Common myeloid progenitor, CD34-positive (primary cell): ENCODE results near the gene ABHD11.
"Not testable (repeated sequence)": the region's sequence is repeated elsewhere in the genome, so short reads cannot be mapped to it uniquely, and the experiment has no call there.

ENCODE experiments used
- CTCF ChIA-PET: fragments of 350-600 bp; sonication (Branson Sonifier 250); formaldehyde crosslinking; loops from one replicate; lab custom pipeline; 2021; ENCODE audit warnings: antibody characterized with exemption; lab: Charles Lee
- POLR2A ChIA-PET: fragments of 350-600 bp; sonication (Branson Sonifier 250); formaldehyde crosslinking; loops from one replicate; lab custom pipeline; 2021; ENCODE audit warnings: antibody characterized with exemption; lab: Charles Lee
- DNase-seq, 3 donors: peaks; one replicate each; pipeline versions ENCODE4 v3.0.0 to v3.0.0-alpha.2; 2013
- H3K27ac ChIP-seq, 2 experiments: 1 replicate in 1 of 2; 2 replicates in 1 of 2; pipeline ENCODE4 v1.7.0; 2013; ENCODE audit warnings: inconsistent platforms in 2 of 2, low read length in 2 of 2, mild to moderate bottlenecking in 2 of 2, low read depth in 1 of 2, moderate library complexity in 1 of 2; ENCODE audit not compliant: severe bottlenecking in 2 of 2, insufficient read depth in 1 of 2, poor library complexity in 1 of 2
- H3K27me3 ChIP-seq, 5 experiments: replicated peaks in 2 of 5; 1 replicate in 3 of 5; 2 replicates in 2 of 5; pipeline versions ENCODE4 v1.6.1 to v1.7.0; 2013; ENCODE audit warnings: low read length in 4 of 5, mild to moderate bottlenecking in 2 of 5, moderate library complexity in 2 of 5, inconsistent platforms in 1 of 5; ENCODE audit not compliant: insufficient read depth in 5 of 5, control insufficient read depth in 4 of 5
- H3K36me3 ChIP-seq, 4 experiments: 1 replicate in 2 of 4; 2 replicates in 2 of 4; pipeline versions ENCODE4 v1.6.1 to v1.7.0; 2013; ENCODE audit warnings: low read length in 3 of 4, control low read depth in 1 of 4, mild to moderate bottlenecking in 1 of 4; ENCODE audit not compliant: control insufficient read depth in 4 of 4, insufficient read depth in 4 of 4
- H3K4me1 ChIP-seq, 4 experiments: 1 replicate in 3 of 4; 2 replicates in 1 of 4; pipeline versions ENCODE4 v1.6.1 to v1.7.1; 2013; ENCODE audit warnings: low read length in 3 of 4, mild to moderate bottlenecking in 3 of 4, control low read depth in 1 of 4, inconsistent platforms in 1 of 4, moderate library complexity in 1 of 4; ENCODE audit not compliant: control insufficient read depth in 4 of 4, insufficient read depth in 4 of 4; ENCODE audit errors: control extremely low read depth in 1 of 4
- H3K4me3 ChIP-seq, 7 experiments: 1 replicate in 4 of 7; 2 replicates in 3 of 7; pipeline versions ENCODE4 v1.5.1 to v1.7.0; 2013; ENCODE audit warnings: mild to moderate bottlenecking in 7 of 7, low read length in 6 of 7, moderate library complexity in 6 of 7, inconsistent platforms in 2 of 7, low read depth in 2 of 7, control low read depth in 1 of 7; ENCODE audit not compliant: insufficient read depth in 4 of 7, control insufficient read depth in 1 of 7; ENCODE audit errors: extremely low read depth in 1 of 7
- H3K9me3 ChIP-seq, 5 experiments: 1 replicate in 4 of 5; 2 replicates in 1 of 5; pipeline versions ENCODE4 v1.6.1 to v1.7.1; 2013; ENCODE audit warnings: low read length in 4 of 5, mild to moderate bottlenecking in 2 of 5, inconsistent platforms in 1 of 5, low read depth in 1 of 5, moderate library complexity in 1 of 5; ENCODE audit not compliant: control insufficient read depth in 4 of 5, insufficient read depth in 2 of 5; ENCODE audit errors: control extremely low read depth in 1 of 5
- WGBS: methylation state at CpG from one replicate; pipeline ENCODE4 v1.1.5; 2013; ENCODE audit not compliant: insufficient coverage; 5-methylcytosine and 5-hydroxymethylcytosine counted together

ABHD11 gene

GRCh38 chr7:73730485-73730884, 8.1 kb downstream of the ABHD11 start:
- Histone ChIP-seq H3K27ac (no peak overlapping the region), H3K36me3 (peaks cover 0 to under 1% (median 0%) of the 10 kb centered on the region in 4 experiments), H3K27me3 (peaks cover 0 to 68% (median 11%) of the 10 kb centered on the region in 5 experiments), H3K4me3 (no peak overlapping the region), H3K9me3 (peaks cover 0 to 2% (median 0%) of the 10 kb centered on the region in 5 experiments), H3K4me1 (peaks cover 0 to 7% (median 7%) of the 10 kb centered on the region in 4 experiments)
- no peak for DNase-seq
- CTCF ChIA-PET = interaction anchor here (0.6 to 0.9 kb wide), 3 partner anchors 103 to 181 kb away, joined by 3 to 4 read pairs (median 3); no protein-coding TSS in a partner anchor
- POLR2A ChIA-PET = no interaction called here
- WGBS = 12% methylated on average over 3 of the region's 3 CpGs

- Histone ChIP-seq H3K4me3 (no peak overlapping the region), H3K9me3 (peaks cover 0 to 2% (median 0%) of the 10 kb centered on the region in 5 experiments), H3K27me3 (peaks cover 0 to 84% (median 14%) of the 10 kb centered on the region in 5 experiments), H3K4me1 (no peaks in the 10 kb centered on the region), H3K36me3 (no peaks in the 10 kb centered on the region), H3K27ac (no peak overlapping the region)
- DNase-seq = no peak
- CTCF ChIA-PET = interaction anchor here (0.7 to 2.3 kb wide), 8 partner anchors 26 to 181 kb away, joined by 3 to 23 read pairs (median 4); no protein-coding TSS in a partner anchor
- POLR2A ChIA-PET = no interaction called here
- 76% methylated on average over 4 of the region's 5 CpGs for WGBS
Measured at GRCh38 chr7:73728551-73728950, 10.1 kb downstream of the ABHD11 start.

- peaks cover 0 to 83% (median 14%) of the 10 kb centered on the region in 5 experiments for H3K27me3 ChIP-seq
- H3K36me3 ChIP-seq = no peaks in the 10 kb centered on the region
- no peak overlapping the region for H3K27ac ChIP-seq
- DNase-seq = peak in 2 of 3 donors; percentile 40 to 50
- H3K4me1 ChIP-seq = no peaks in the 10 kb centered on the region
- H3K4me3 ChIP-seq = no peak overlapping the region
- ChIA-PET POLR2A (no interaction called here), CTCF (interaction anchor here (1.1 to 2.3 kb wide), 4 partner anchors 26 to 121 kb away, joined by 3 to 23 read pairs (median 4); no protein-coding TSS in a partner anchor)
- 56% methylated on average over 3 of the region's 3 CpGs for WGBS
- H3K9me3 ChIP-seq = peaks cover 0 to 2% (median 0%) of the 10 kb centered on the region in 5 experiments
Measured at GRCh38 chr7:73727952-73728351, 10.7 kb downstream of the ABHD11 start.

GRCh38 chr7:73726083-73726466, 12.5 kb downstream of the ABHD11 start:
- Histone ChIP-seq H3K36me3 (no peaks in the 10 kb centered on the region), H3K27ac (no peak overlapping the region), H3K9me3 (no peaks in the 10 kb centered on the region), H3K27me3 (peaks cover 0 to 85% (median 23%) of the 10 kb centered on the region in 5 experiments), H3K4me3 (no peak overlapping the region), H3K4me1 (no peaks in the 10 kb centered on the region)
- WGBS = 71% methylated on average over 1 of the region's 1 CpG
- no peak for DNase-seq
- ChIA-PET CTCF (interaction anchor here (0.6 to 2.5 kb wide), 9 partner anchors 14 to 517 kb away, joined by 3 to 24 read pairs (median 5); partner anchors contain the start of gene METTL27), POLR2A (interaction anchor here (0.7 kb wide), 1 partner anchor 137 kb away, joined by 3 read pairs; no protein-coding TSS in a partner anchor)

GRCh38 chr7:73723813-73724212, 14.8 kb downstream of the ABHD11 start:
- Histone ChIP-seq H3K4me3 (no peak overlapping the region), H3K27me3 (peaks cover 0 to 89% (median 36%) of the 10 kb centered on the region in 5 experiments), H3K9me3 (no peaks in the 10 kb centered on the region), H3K27ac (no peak overlapping the region), H3K4me1 (peaks cover 0 to 11% (median 9%) of the 10 kb centered on the region in 4 experiments), H3K36me3 (no peaks in the 10 kb centered on the region)
- ChIA-PET POLR2A (no interaction called here), CTCF (interaction anchor here (0.7 to 3.2 kb wide), 6 partner anchors 9 to 117 kb away, joined by 3 to 13 read pairs (median 3); no protein-coding TSS in a partner anchor)
- 100% methylated on average over 1 of the region's 3 CpGs for WGBS
- no peak for DNase-seq

GRCh38 chr7:73722785-73723184, 15.8 kb downstream of the ABHD11 start:
- POLR2A ChIA-PET = no interaction called here
- WGBS = 83% methylated on average over 4 of the region's 6 CpGs

GRCh38 chr7:73722182-73722581, 16.4 kb downstream of the ABHD11 start:
- H3K27me3 ChIP-seq = peaks cover 0 to 85% (median 34%) of the 10 kb centered on the region in 5 experiments
- H3K4me3 ChIP-seq, H3K36me3 ChIP-seq, DNase-seq, H3K27ac ChIP-seq, H3K9me3 ChIP-seq, POLR2A ChIA-PET: not testable (repeated sequence)
- peaks cover 0 to 27% (median 25%) of the 10 kb centered on the region in 4 experiments for H3K4me1 ChIP-seq
- CTCF ChIA-PET = interaction anchor here (0.7 to 3.2 kb wide), 3 partner anchors 11 to 115 kb away, joined by 3 to 13 read pairs (median 4); partner anchors contain the start of gene MLXIPL
- WGBS = 100% methylated on average over 2 of the region's 4 CpGs

More at GRCh38 chr7:73722785-73723184, 15.8 kb downstream of the ABHD11 start:
- Histone ChIP-seq H3K4me3 (no peak overlapping the region), H3K4me1 (peaks cover 0 to 21% (median 19%) of the 10 kb centered on the region in 4 experiments), H3K27ac (no peak overlapping the region), H3K27me3 (peaks cover 0 to 85% (median 34%) of the 10 kb centered on the region in 5 experiments), H3K36me3 (no peaks in the 10 kb centered on the region), H3K9me3 (no peaks in the 10 kb centered on the region)
- DNase-seq = no peak
- CTCF ChIA-PET = interaction anchor here (1.1 to 3.2 kb wide), 3 partner anchors 11 to 116 kb away, joined by 3 to 13 read pairs (median 4); no protein-coding TSS in a partner anchor
